OCI-LY7 (cell line): ENCODE measurements around the gene GRM4. TPM values are rescaled to one million over a fixed set of nuclear protein-coding genes. Genes with fewer than 3 reads are reported as not detected.

Experiments used
- BruUV-seq: library from RNA; stranded (reverse); fragments of 400-500 nt; replicated peaks from 2 replicates; lab custom pipeline; 2021; lab: Mats Ljungman, UMichigan
- CTCF ChIA-PET: fragments of 300-600 bp; sonication (Branson Sonifier 250); formaldehyde crosslinking; loops from one replicate; lab custom pipeline; 2022; ENCODE audit warnings: antibody characterized with exemption; ENCODE audit not compliant: unreplicated experiment; lab: Charles Lee
- POLR2A ChIA-PET: fragments of 300-600 bp; sonication (Branson Sonifier 250); formaldehyde crosslinking; loops from one replicate; lab custom pipeline; 2022; ENCODE audit warnings: antibody characterized with exemption; lab: Charles Lee
- DNase-seq: peaks from one replicate; pipeline ENCODE4 v3.0.0-alpha.2; 2015; ENCODE audit warnings: low spot score
- H2AFZ ChIP-seq: fragments of 200-600 bp; sonication (generic), shearing (Covaris generic); 2 replicates; pipeline ENCODE4 v1.6.1; 2014; ENCODE audit warnings: mild to moderate bottlenecking, antibody characterized with exemption, low read length, moderate library complexity
- H3K27ac ChIP-seq: fragments of 200-600 bp; sonication (generic); 2 replicates; pipeline ENCODE4 v1.5.1; 2014; ENCODE audit warnings: mixed run types, low read depth, mild to moderate bottlenecking, moderate library complexity, low read length, inconsistent platforms; ENCODE audit not compliant: poor library complexity, severe bottlenecking
- H3K36me3 ChIP-seq: fragments of 200-600 bp; sonication (generic); 2 replicates; pipeline ENCODE4 v1.6.1; 2014; ENCODE audit warnings: mild to moderate bottlenecking, antibody characterized with exemption, low read length, moderate library complexity, mixed read lengths; ENCODE audit not compliant: insufficient read depth
- H3K4me1 ChIP-seq: fragments of 200-600 bp; sonication (generic); 2 replicates; pipeline ENCODE4 v1.5.1; 2014; ENCODE audit warnings: mild to moderate bottlenecking, low read length; ENCODE audit not compliant: insufficient read depth, poor library complexity, severe bottlenecking
- H3K4me2 ChIP-seq: fragments of 200-600 bp; sonication (generic); 2 replicates; pipeline ENCODE4 v1.6.1; 2014; ENCODE audit warnings: mild to moderate bottlenecking, low read length
- H3K4me3 ChIP-seq: fragments of 200-600 bp; sonication (generic); 2 replicates; pipeline ENCODE4 v1.5.1; 2014; ENCODE audit warnings: mild to moderate bottlenecking, low read depth, low read length; ENCODE audit not compliant: poor library complexity, severe bottlenecking
- H3K79me2 ChIP-seq: fragments of 200-600 bp; sonication (generic); 2 replicates; pipeline ENCODE4 v1.6.1; 2016; ENCODE audit warnings: low read depth, mild to moderate bottlenecking, low read length, moderate library complexity, mixed read lengths; ENCODE audit not compliant: insufficient read depth
- H3K9me2 ChIP-seq: fragments of 200-600 bp; sonication (generic); 2 replicates; pipeline ENCODE4 v1.6.1; 2016; ENCODE audit warnings: mild to moderate bottlenecking, low read length, mixed read lengths; ENCODE audit not compliant: insufficient read depth
- H3K9me3 ChIP-seq: fragments of 200-600 bp; sonication (generic); 2 replicates; pipeline ENCODE4 v1.6.1; 2014; ENCODE audit warnings: mild to moderate bottlenecking, mixed run types, low read length, mixed read lengths
- H4K20me1 ChIP-seq: fragments of 200-600 bp; sonication (generic); 2 replicates; pipeline ENCODE4 v1.6.1; 2014; ENCODE audit warnings: mild to moderate bottlenecking, antibody characterized with exemption, low read length, moderate library complexity, mixed read lengths; ENCODE audit not compliant: insufficient read depth
- EZH2phosphoT487 ChIP-seq: fragments of 200-600 bp; sonication (generic); IDR thresholded peaks from 2 replicates; pipeline ENCODE4 v1.6.1; 2018; ENCODE audit warnings: low read depth, borderline replicate concordance, mild to moderate bottlenecking, mixed run types, antibody characterized with exemption, low read length, moderate library complexity, mixed read lengths
- intact Hi-C: fragments of 100-400 bp; cut with micrococcal nuclease; formaldehyde crosslinking; loops from one replicate; pipeline ENCODE4 v1.10.0; 2022; ENCODE audit not compliant: unreplicated experiment
- total RNA-seq, 2 experiments: library from RNA; depleted of rRNA in 1 of 2; stranded (reverse); fragments of >200 nt in 1 of 2; shearing (Covaris generic) in 1 of 2; gene quantifications; 2 replicates each; pipeline ENCODE4 v1.2.3, GENCODE V29; 2014 to 2022
- TF ChIP-seq, protein P1 (sequence below): fragments of 200-600 bp; sonication (generic); conservative IDR thresholded peaks from 2 replicates; pipeline ENCODE4 v1.5.1; 2014; ENCODE audit warnings: mild to moderate bottlenecking, antibody characterized with exemption, low read length, moderate library complexity, mixed read lengths

The GRM4 gene
- total RNA-seq, 2 experiments from 2014 or later, result 0.73 to 1.3 TPM

DNA sequence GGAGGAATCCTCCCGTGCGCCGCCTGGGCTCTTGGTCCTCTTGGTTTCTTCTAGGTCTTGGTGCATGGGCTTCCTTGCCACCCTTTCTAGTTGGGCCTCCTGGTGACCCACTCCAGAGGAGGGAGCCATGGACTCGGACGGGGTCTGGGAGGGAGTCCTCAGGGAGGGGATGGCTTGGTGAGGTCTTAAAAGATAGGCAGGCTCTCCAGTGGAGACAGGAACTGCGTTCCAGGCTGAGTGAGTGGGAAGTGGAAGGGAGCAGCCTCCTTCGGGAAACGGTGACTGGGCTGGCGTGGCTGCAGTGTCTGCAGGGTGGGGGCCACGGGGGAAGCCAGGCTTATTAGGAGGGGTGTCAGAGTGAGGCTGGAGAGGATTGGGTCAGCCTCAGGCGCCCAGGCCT, 152.8 kb downstream of the GRM4 start:
- intact Hi-C loops, result no loop called here
- Histone ChIP-seq H3K4me1 (no peaks in the 10 kb centered on the region), H2AFZ (no peak overlapping the region), H3K27ac (no peak overlapping the region), H3K36me3 (no peaks in the 10 kb centered on the region), H4K20me1 (no peaks in the 10 kb centered on the region), H3K4me3 (no peak overlapping the region), H3K4me2 (no peak overlapping the region), H3K9me2 (no peaks in the 10 kb centered on the region), H3K79me2 (no peaks in the 10 kb centered on the region), H3K9me3 (no peaks in the 10 kb centered on the region)
- DNase-seq, result no peak
- no TSS peak for BruUV-seq
- ChIA-PET CTCF (interaction anchor here (0.6 kb wide), 1 partner anchor 576 kb away, joined by 3 read pairs; no protein-coding TSS in a partner anchor), POLR2A (interaction anchor here (0.6 kb wide), 1 partner anchor 128 kb away, joined by 3 read pairs; no protein-coding TSS in a partner anchor)
- no peak for TF ChIP-seq EZH2phosphoT487
- TF ChIP-seq, protein P1, sequence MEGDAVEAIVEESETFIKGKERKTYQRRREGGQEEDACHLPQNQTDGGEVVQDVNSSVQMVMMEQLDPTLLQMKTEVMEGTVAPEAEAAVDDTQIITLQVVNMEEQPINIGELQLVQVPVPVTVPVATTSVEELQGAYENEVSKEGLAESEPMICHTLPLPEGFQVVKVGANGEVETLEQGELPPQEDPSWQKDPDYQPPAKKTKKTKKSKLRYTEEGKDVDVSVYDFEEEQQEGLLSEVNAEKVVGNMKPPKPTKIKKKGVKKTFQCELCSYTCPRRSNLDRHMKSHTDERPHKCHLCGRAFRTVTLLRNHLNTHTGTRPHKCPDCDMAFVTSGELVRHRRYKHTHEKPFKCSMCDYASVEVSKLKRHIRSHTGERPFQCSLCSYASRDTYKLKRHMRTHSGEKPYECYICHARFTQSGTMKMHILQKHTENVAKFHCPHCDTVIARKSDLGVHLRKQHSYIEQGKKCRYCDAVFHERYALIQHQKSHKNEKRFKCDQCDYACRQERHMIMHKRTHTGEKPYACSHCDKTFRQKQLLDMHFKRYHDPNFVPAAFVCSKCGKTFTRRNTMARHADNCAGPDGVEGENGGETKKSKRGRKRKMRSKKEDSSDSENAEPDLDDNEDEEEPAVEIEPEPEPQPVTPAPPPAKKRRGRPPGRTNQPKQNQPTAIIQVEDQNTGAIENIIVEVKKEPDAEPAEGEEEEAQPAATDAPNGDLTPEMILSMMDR, result no peak

DNA sequence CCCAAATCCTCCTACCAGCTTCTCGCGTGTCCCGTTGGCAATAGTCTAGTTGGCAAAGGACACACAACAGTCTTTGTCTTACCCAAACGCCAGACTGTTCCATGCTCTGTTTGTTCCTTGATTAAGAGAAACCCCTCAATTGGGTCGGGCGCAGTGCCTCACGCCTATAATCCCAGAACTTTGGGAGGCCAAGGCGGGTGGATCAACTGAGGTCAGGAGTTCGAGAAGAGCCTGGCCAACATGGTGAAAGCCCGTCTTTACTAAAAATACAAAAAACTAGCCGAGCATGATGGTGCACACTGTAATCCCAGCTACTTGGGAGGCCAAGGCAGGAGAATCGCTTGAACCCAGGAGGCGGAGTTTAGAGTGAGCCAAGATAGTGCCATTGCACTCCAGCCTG, 153.7 kb downstream of the GRM4 start:
- no peak for DNase-seq
- no peak for TF ChIP-seq EZH2phosphoT487
- TF ChIP-seq, protein P1, result no peak
- H3K4me2 ChIP-seq, result no peak overlapping the region
- ChIA-PET CTCF (no interaction called here), POLR2A (interaction anchor here (0.6 to 0.7 kb wide), 3 partner anchors 101 to 479 kb away, joined by 3 to 5 read pairs (median 4); no protein-coding TSS in a partner anchor)
- no peaks in the 10 kb centered on the region for H3K36me3 ChIP-seq
- no peak overlapping the region for H3K27ac ChIP-seq
- H3K9me2 ChIP-seq, result no peaks in the 10 kb centered on the region
- no peaks in the 10 kb centered on the region for H3K79me2 ChIP-seq
- no peaks in the 10 kb centered on the region for H4K20me1 ChIP-seq
- no peaks in the 10 kb centered on the region for H3K9me3 ChIP-seq
- H3K4me1 ChIP-seq, result no peaks in the 10 kb centered on the region
- no peak overlapping the region for H2AFZ ChIP-seq
- no peak overlapping the region for H3K4me3 ChIP-seq
- BruUV-seq, result no TSS peak
- intact Hi-C loops, result no loop called here

DNA sequence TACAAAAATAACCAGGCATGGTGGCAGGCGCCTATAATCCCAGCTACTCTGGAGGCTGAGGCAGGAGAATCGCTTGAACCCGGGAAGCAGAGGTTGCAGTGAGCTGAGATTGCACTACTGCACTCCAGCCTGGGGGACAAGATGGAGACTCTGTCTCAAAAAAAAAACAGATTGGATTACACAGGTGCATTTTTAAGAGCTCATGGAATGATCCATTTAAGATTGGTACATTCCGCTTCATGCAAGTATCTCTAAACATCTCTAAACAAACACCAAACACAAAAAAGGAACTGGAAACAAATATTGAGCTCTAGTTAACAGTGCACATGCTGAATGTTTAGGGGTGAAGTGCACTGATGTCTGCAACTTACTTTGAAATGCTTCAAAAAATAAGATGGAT, 154.3 kb downstream of the GRM4 start:
- H4K20me1 ChIP-seq, result no peaks in the 10 kb centered on the region
- no peaks in the 10 kb centered on the region for H3K9me2 ChIP-seq
- H2AFZ ChIP-seq, result no peak overlapping the region
- BruUV-seq, result no TSS peak
- H3K4me1 ChIP-seq, result no peaks in the 10 kb centered on the region
- no peaks in the 10 kb centered on the region for H3K36me3 ChIP-seq
- intact Hi-C loops, result no loop called here
- CTCF ChIA-PET, result no interaction called here
- H3K4me3 ChIP-seq, result no peak overlapping the region
- no peak overlapping the region for H3K4me2 ChIP-seq
- no peaks in the 10 kb centered on the region for H3K9me3 ChIP-seq
- TF ChIP-seq EZH2phosphoT487, result no peak
- TF ChIP-seq, protein P1, result no peak
- no peak for DNase-seq
- no peaks in the 10 kb centered on the region for H3K79me2 ChIP-seq
- H3K27ac ChIP-seq, result no peak overlapping the region
- POLR2A ChIA-PET, result interaction anchor here (0.7 kb wide), 1 partner anchor 101 kb away, joined by 5 read pairs; no protein-coding TSS in a partner anchor
